ENCODE results near the gene PTPRM.

The PTPRM gene

DNA sequence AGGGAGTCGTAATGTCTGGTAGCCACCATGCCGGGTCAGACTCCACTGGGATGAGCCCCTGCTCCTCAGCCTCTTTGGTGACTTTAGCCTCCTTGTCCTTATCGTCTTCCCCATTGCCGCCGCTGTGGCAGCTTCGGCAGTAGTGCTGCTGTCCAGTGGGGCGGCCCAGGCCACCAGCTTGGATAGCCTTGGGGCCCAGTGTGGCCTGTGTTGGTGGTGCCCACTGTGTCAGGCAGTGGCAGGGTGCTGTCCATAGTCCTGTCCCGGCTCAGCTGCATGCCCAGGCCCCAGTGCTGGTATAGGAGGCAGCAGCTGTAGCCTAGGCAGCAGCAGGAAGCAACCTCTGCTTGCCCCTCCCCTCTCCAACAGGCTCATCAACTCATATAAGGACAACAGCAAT is 845.0 kb downstream of the PTPRM start:
- Mint-ChIP-seq H3K27ac (no peak overlapping the region), H3K27me3 (no peaks in the 10 kb centered on the region), H3K36me3 (no peaks in the 10 kb centered on the region), H3K4me1 (no peaks in the 10 kb centered on the region), H3K4me3 (no peak overlapping the region), H3K9me3 (peaks cover 12% of the 10 kb centered on the region)
- no peak for DNase-seq
- CTCF ChIA-PET: no interaction called here

DNA sequence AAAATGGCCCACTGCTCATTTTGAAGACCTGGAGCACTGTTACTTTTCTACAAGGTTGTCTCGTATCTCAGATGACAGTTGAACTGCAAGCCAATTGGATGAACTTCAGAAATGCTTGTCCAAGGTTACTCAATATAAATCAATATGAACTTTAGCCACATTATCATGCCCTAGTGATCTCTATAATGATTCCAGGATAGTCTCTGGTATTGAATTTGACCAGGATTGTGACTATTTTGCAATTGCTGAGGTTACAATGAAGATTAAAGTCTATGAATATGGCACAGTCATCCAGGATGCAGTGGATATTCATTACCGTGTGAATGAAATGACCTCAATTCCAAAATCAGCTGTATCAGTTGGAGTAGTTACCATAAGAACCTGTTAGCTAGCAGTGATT is 846.1 kb downstream of the PTPRM start:
- Mint-ChIP-seq H3K36me3 (no peaks in the 10 kb centered on the region), H3K4me1 (no peaks in the 10 kb centered on the region), H3K27me3 (no peaks in the 10 kb centered on the region), H3K27ac (no peak overlapping the region), H3K4me3 (no peak overlapping the region), H3K9me3 (peaks cover 12% of the 10 kb centered on the region)
- no peak for DNase-seq
- CTCF ChIA-PET: no interaction called here

DNA sequence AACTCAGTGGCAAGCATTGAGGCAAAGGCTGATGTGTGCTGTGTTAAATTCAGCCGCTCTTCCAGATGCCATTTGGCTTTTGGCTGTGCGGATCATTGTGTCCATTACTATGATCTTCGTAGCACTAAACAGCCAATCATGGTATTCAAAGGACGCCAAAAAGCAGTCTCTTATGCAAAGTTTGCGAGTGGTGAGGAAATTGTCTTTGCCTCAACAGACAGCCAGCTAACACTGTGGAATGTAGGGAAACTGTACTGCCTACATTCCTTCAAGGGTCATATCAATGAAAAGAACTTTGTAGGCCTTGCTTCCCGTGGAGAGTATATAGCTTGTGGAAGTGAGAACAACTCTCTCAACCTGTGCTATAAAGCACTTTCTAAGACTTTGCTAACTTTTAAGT is 846.6 kb downstream of the PTPRM start:
- H3K9me3 Mint-ChIP-seq: peaks cover 12% of the 10 kb centered on the region
- H3K27me3 Mint-ChIP-seq: no peaks in the 10 kb centered on the region
- CTCF ChIA-PET: no interaction called here
- no peak for DNase-seq
- H3K4me1 Mint-ChIP-seq: no peaks in the 10 kb centered on the region
- H3K4me3 Mint-ChIP-seq: no peak overlapping the region
- no peak overlapping the region for H3K27ac Mint-ChIP-seq
- no peaks in the 10 kb centered on the region for H3K36me3 Mint-ChIP-seq

DNA sequence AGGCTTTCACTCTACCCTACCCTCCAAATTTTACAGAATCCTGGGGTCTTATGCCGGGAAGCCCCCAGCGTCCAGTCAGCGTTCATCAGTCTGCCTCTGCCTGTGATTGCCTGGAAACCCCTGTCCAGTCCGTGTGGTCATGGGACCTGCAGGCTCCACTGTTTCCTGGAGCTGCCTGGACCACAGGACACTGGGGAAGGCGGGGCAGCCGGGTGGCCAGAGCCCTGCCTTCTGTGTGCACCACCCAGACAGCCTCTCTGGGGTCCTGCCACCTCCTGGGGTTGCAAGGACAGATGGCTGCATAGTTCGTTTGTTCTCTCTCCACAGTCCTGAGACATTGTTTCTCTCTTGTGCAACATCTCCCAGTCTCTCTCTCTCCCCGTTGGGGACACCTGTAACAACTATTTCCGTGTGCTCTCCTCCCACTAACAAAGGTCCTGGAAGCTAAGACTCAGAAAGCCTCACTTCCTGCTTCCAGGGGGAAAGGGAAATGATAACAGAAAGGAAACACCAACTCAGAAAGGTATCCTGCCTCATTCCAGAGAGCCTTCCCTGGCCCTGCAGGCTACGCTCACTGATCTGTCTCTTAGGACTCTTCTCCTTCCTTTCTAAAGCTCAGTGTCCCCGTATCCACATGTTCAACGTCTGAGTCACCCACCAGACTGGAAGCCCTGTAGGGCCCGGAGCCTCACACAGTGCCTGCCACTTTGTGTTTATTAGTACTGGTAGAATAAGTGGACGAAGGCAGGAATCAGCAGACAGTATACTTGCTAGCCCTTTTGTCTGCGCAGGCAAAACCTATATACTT is 849.3 kb downstream of the PTPRM start:
- H3K9me3 Mint-ChIP-seq: peaks cover 1% of the 10 kb centered on the region
- no peak for DNase-seq
- no peak overlapping the region for H3K4me3 Mint-ChIP-seq
- H3K4me1 Mint-ChIP-seq: no peaks in the 10 kb centered on the region
- no peaks in the 10 kb centered on the region for H3K36me3 Mint-ChIP-seq
- H3K27ac Mint-ChIP-seq: no peak overlapping the region
- CTCF ChIA-PET: no interaction called here
- H3K27me3 Mint-ChIP-seq: no peaks in the 10 kb centered on the region

GRCh38 chr18:8422391-8422790 is 855.3 kb downstream of the PTPRM start:
- no peak overlapping the region for H3K4me3 Mint-ChIP-seq
- CTCF ChIA-PET: interaction anchor here (0.6 kb wide), 1 partner anchor 267 kb away, joined by 3 read pairs; no protein-coding TSS in a partner anchor
- no peaks in the 10 kb centered on the region for H3K36me3 Mint-ChIP-seq
- no peaks in the 10 kb centered on the region for H3K4me1 Mint-ChIP-seq
- DNase-seq: no peak
- no peaks in the 10 kb centered on the region for H3K9me3 Mint-ChIP-seq
- H3K27ac Mint-ChIP-seq: no peak overlapping the region
- H3K27me3 Mint-ChIP-seq: no peaks in the 10 kb centered on the region

- CTCF ChIA-PET: no interaction called here
- Mint-ChIP-seq H3K4me3 (no peak overlapping the region), H3K27me3 (no peaks in the 10 kb centered on the region), H3K27ac (no peak overlapping the region), H3K4me1 (no peaks in the 10 kb centered on the region), H3K9me3 (no peaks in the 10 kb centered on the region), H3K36me3 (no peaks in the 10 kb centered on the region)
- no peak for DNase-seq
Observed at GRCh38 chr18:8423051-8423557, 856.0 kb downstream of the PTPRM start.

DNA sequence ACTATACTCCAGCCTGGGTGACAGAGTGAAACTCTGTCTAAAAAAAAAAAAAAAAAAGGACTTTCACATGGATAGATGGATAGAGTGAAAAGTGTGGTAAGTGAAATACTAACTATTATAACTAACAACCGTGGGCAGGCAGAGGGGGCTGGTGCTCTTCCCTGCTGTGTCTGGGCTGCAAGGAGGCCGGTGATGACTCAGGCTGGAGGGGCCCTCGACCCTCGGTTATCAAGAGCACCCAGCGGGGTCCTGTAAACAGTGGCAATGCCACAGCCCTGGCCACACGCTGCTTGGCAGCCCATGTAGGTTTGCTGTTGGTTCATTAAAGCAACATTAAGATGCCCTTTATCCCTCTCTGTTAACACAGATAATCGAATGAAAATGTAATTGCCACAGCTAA is 857.4 kb downstream of the PTPRM start:
- CTCF ChIA-PET: no interaction called here
- H3K27me3 Mint-ChIP-seq: no peaks in the 10 kb centered on the region
- H3K9me3 Mint-ChIP-seq: no peaks in the 10 kb centered on the region

GRCh38 chr18:8424917-8425725 is 858.0 kb downstream of the PTPRM start:
- no peaks in the 10 kb centered on the region for H3K9me3 Mint-ChIP-seq
- CTCF ChIA-PET: no interaction called here
- H3K36me3 Mint-ChIP-seq: no peaks in the 10 kb centered on the region
- H3K27me3 Mint-ChIP-seq: no peaks in the 10 kb centered on the region
- no peak overlapping the region for H3K4me3 Mint-ChIP-seq
- no peak overlapping the region for H3K27ac Mint-ChIP-seq
- DNase-seq: no peak
- no peaks in the 10 kb centered on the region for H3K4me1 Mint-ChIP-seq

More for the DNA sequence above, 857.4 kb downstream of the PTPRM start:
- DNase-seq: no peak
- Mint-ChIP-seq H3K4me1 (no peaks in the 10 kb centered on the region), H3K36me3 (no peaks in the 10 kb centered on the region), H3K27ac (no peak overlapping the region), H3K4me3 (no peak overlapping the region)

- no peak overlapping the region for H3K4me3 Mint-ChIP-seq
- no peak overlapping the region for H3K27ac Mint-ChIP-seq
- no peaks in the 10 kb centered on the region for H3K4me1 Mint-ChIP-seq
- H3K9me3 Mint-ChIP-seq: no peaks in the 10 kb centered on the region
- H3K27me3 Mint-ChIP-seq: no peaks in the 10 kb centered on the region
- no peak for DNase-seq
- CTCF ChIA-PET: interaction anchor here (0.8 kb wide), 1 partner anchor 14 kb away, joined by 3 read pairs; no protein-coding TSS in a partner anchor
- H3K36me3 Mint-ChIP-seq: no peaks in the 10 kb centered on the region
Observed at GRCh38 chr18:8426401-8426800, 859.3 kb downstream of the PTPRM start.

DNA sequence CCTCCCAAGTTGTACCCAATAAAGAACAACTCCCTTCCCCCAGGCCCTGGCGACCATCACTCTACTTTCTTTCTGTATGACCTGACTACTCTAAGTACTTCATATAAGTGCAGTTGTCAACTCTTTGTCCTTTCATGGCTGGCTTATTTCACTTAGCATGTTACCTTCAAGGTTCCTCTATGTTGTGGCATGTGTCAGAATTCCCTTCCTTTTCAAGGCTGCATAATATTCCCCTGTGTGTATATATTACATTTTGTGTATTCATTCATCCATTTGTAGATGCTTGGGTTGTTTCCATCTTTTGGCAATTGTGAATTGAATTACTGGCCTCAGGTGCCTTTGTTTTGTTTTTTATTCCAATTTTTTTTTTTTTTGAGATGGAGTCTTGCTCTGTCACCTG is 860.2 kb downstream of the PTPRM start:
- DNase-seq: no peak
- Mint-ChIP-seq H3K9me3 (no peaks in the 10 kb centered on the region), H3K4me3 (no peak overlapping the region), H3K27me3 (no peaks in the 10 kb centered on the region), H3K4me1 (no peaks in the 10 kb centered on the region), H3K36me3 (no peaks in the 10 kb centered on the region), H3K27ac (no peak overlapping the region)
- CTCF ChIA-PET: no interaction called here

- Mint-ChIP-seq H3K27me3 (no peaks in the 10 kb centered on the region), H3K36me3 (no peaks in the 10 kb centered on the region), H3K27ac (no peak overlapping the region), H3K4me3 (no peak overlapping the region), H3K9me3 (no peaks in the 10 kb centered on the region), H3K4me1 (no peaks in the 10 kb centered on the region)
- DNase-seq: no peak
- CTCF ChIA-PET: no interaction called here
Observed at GRCh38 chr18:8428951-8429350, 861.8 kb downstream of the PTPRM start.

GRCh38 chr18:8431036-8431435 is 863.9 kb downstream of the PTPRM start:
- Mint-ChIP-seq H3K4me3 (no peak overlapping the region), H3K36me3 (no peaks in the 10 kb centered on the region), H3K27me3 (no peaks in the 10 kb centered on the region), H3K4me1 (no peaks in the 10 kb centered on the region), H3K9me3 (no peaks in the 10 kb centered on the region), H3K27ac (no peak overlapping the region)
- CTCF ChIA-PET: no interaction called here
- no peak for DNase-seq

DNA sequence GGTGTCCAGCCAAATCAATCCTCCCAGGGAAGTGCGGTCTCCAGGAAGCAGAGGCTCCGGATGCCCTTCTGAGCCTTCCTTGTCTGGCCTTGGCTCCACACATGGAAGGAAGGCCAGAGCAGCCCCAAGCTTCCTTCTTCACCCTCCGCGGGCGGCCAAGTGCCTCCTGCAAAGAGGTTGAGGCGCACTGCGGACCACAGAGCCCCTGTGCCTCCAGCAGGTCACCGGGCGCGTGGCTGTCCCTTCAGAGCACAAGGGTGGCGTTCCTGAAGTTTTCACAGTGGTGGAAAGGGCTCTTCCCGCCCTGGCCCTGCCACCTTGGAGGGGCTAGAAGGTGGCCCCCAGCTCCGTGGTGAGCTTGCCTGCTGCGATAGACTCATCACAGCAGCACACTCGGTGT is 866.2 kb downstream of the PTPRM start:
- Mint-ChIP-seq H3K27me3 (no peaks in the 10 kb centered on the region), H3K27ac (no peak overlapping the region), H3K4me3 (no peak overlapping the region), H3K9me3 (no peaks in the 10 kb centered on the region), H3K4me1 (no peaks in the 10 kb centered on the region), H3K36me3 (no peaks in the 10 kb centered on the region)
- no peak for DNase-seq
- CTCF ChIA-PET: no interaction called here

DNA sequence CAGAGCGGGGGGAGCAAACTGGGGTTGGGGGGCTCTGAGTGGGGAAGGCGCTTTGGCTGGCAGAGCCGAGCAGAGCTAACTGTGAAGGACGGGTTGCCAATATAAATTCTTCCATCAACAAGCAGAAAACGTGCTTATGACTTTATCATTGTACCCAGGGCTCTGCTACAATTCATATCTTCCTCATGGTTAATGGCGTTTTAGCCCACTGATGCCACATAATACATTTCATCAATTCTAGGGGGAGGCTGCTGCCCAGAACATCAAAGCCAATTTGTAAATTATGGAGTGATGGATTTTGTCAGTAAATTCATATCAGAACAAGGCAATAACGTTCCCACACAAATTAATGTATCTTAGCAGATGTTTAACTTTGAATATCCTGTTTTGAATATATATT is 866.7 kb downstream of the PTPRM start:
- Mint-ChIP-seq H3K27ac (no peak overlapping the region), H3K9me3 (no peaks in the 10 kb centered on the region), H3K27me3 (no peaks in the 10 kb centered on the region), H3K4me3 (no peak overlapping the region), H3K4me1 (no peaks in the 10 kb centered on the region), H3K36me3 (no peaks in the 10 kb centered on the region)
- CTCF ChIA-PET: no interaction called here
- DNase-seq: no peak

DNA sequence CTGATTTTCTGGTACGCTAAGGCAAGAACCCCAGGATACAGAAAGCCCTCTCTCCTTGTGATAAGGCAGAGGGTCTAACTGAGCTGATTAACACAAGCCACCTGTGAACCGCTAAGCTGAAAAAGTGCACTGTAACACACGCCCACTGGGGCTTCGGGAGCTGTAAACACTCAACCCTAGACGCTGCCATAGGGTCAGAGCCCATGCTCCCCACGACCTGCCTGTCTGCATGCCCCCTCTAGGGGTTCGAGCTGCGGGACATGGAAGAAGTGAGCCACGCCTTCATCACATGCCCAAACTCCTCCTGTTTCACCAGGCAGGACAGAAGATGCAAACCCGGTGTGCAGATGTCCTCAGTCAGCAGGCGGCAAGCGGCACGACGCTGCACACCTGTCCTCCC is 868.3 kb downstream of the PTPRM start:
- Mint-ChIP-seq H3K9me3 (peaks cover 3% of the 10 kb centered on the region), H3K36me3 (no peaks in the 10 kb centered on the region), H3K27me3 (no peaks in the 10 kb centered on the region), H3K27ac (no peak overlapping the region), H3K4me1 (no peaks in the 10 kb centered on the region), H3K4me3 (no peak overlapping the region)
- no peak for DNase-seq
- CTCF ChIA-PET: no interaction called here
